Keratinocyte (primary cell): ENCODE results near the gene SPHK1. TPM values are rescaled to one million over a fixed set of nuclear protein-coding genes. Genes with fewer than 3 reads are reported as not detected.
A peak's percentile ranks its signal among the peaks of the same experiment; 100 is the strongest.

Experiments
- DNase-seq: peaks from one replicate; pipeline ENCODE4 v3.0.0-alpha.2; 2011; ENCODE audit warnings: low read depth, missing footprints, low spot score
- FAIRE-seq: peaks from 2 replicates; lab custom pipeline; 2011; peaks lifted over from hg19 to GRCh38; lab: Jason Lieb, UNC
- H2AFZ ChIP-seq: 2 replicates; pipeline ENCODE4 v1.6.0; 2012; ENCODE audit warnings: low read length, control low read depth, inconsistent platforms; ENCODE audit not compliant: control insufficient read depth
- H3K27ac ChIP-seq: 2 replicates; pipeline ENCODE4 v1.5.1; 2011; ENCODE audit warnings: low read length; ENCODE audit not compliant: control insufficient read depth, insufficient read depth
- H3K27me3 ChIP-seq: 3 replicates; pipeline ENCODE4 v1.6.0; 2011; ENCODE audit warnings: low read length; ENCODE audit not compliant: control insufficient read depth, insufficient read depth; ENCODE audit errors: extremely low read depth
- H3K36me3 ChIP-seq, 2 experiments: 2 replicates in 1 of 2; 3 replicates in 1 of 2; pipeline ENCODE4 v1.5.1; 2011; ENCODE audit warnings: low read length in 2 of 2, mild to moderate bottlenecking in 1 of 2; ENCODE audit not compliant: control insufficient read depth in 2 of 2, insufficient read depth in 2 of 2; ENCODE audit errors: extremely low read depth in 1 of 2
- H3K4me1 ChIP-seq: 3 replicates; pipeline ENCODE4 v1.5.1; 2011; ENCODE audit warnings: low read length; ENCODE audit not compliant: control insufficient read depth, insufficient read depth; ENCODE audit errors: extremely low read depth
- H3K4me2 ChIP-seq: 3 replicates; pipeline ENCODE4 v1.6.0; 2011; ENCODE audit warnings: low read depth, low read length; ENCODE audit not compliant: control insufficient read depth, insufficient read depth; ENCODE audit errors: extremely low read depth
- H3K4me3 ChIP-seq, 3 experiments: fragments of 200-600 bp in 1 of 3; sonication (generic) in 1 of 3; 2 replicates in 2 of 3; 3 replicates in 1 of 3; pipeline ENCODE4 v1.5.1; 2011 to 2016; ENCODE audit warnings: low read length in 3 of 3, mild to moderate bottlenecking in 3 of 3, control low read depth in 2 of 3, inconsistent platforms in 1 of 3, low read depth in 1 of 3, mixed read lengths in 1 of 3, mixed run types in 1 of 3, moderate library complexity in 1 of 3; ENCODE audit not compliant: control insufficient read depth in 2 of 3, insufficient read depth in 2 of 3; ENCODE audit errors: extremely low read depth in 1 of 3
- H3K79me2 ChIP-seq: 2 replicates; pipeline ENCODE4 v1.6.0; 2012; ENCODE audit warnings: low read length; ENCODE audit not compliant: control insufficient read depth, insufficient read depth
- H3K9ac ChIP-seq: 3 replicates; pipeline ENCODE4 v1.6.0; 2011; ENCODE audit warnings: low read length; ENCODE audit not compliant: control insufficient read depth, insufficient read depth; ENCODE audit errors: extremely low read depth
- H3K9me1 ChIP-seq: 3 replicates; pipeline ENCODE4 v1.6.0; 2011; ENCODE audit warnings: low read length; ENCODE audit not compliant: control insufficient read depth, insufficient read depth; ENCODE audit errors: extremely low read depth
- H3K9me3 ChIP-seq: 2 replicates; pipeline ENCODE4 v1.5.1; 2012; ENCODE audit warnings: low read depth, low read length; ENCODE audit not compliant: control insufficient read depth
- H4K20me1 ChIP-seq: 3 replicates; pipeline ENCODE4 v1.6.0; 2011; ENCODE audit warnings: low read length; ENCODE audit not compliant: control insufficient read depth, insufficient read depth; ENCODE audit errors: extremely low read depth
- CTCF ChIP-seq, 3 experiments: IDR thresholded peaks in 1 of 3; conservative IDR thresholded peaks in 1 of 3; optimal IDR thresholded peaks in 1 of 3; 2 replicates in 2 of 3; 3 replicates in 1 of 3; pipeline versions ENCODE3 to v1.5.1; 2011; ENCODE audit warnings: low read length in 3 of 3, mild to moderate bottlenecking in 3 of 3, moderate library complexity in 2 of 3, control low read depth in 1 of 3, inconsistent platforms in 1 of 3; ENCODE audit not compliant: insufficient read depth in 2 of 3; ENCODE audit errors: extremely low read depth in 1 of 3
- EZH2 ChIP-seq: IDR thresholded peaks from one replicate; pipeline ENCODE4 v1.6.1; 2012; ENCODE audit warnings: inconsistent platforms, mild to moderate bottlenecking, low read length, moderate library complexity
- dilution Hi-C: fragments of 300-500 bp; cut with MboI; formaldehyde crosslinking; loops from one replicate; pipeline ENCODE4 v1.7.0; 2020; ENCODE audit warnings: low sequenced_read_pairs; ENCODE audit not compliant: extremely low pct_ligation_motif_present
- polyA plus RNA-seq, 5 experiments: library from polyadenylated mRNA; depleted of rRNA in 3 of 5; stranded (reverse) in 3 of 5; stranded (forward) in 1 of 5; unstranded in 1 of 5; fragments of >200 nt; gene quantifications; 1 replicate in 1 of 5; 2 replicates in 3 of 5; 3 replicates in 1 of 5; pipeline versions ENCODE4 v1.2.1 to v1.2.3, GENCODE V29; 2011 to 2012; ENCODE audit warnings: missing spikeins in 2 of 5, low read depth in 1 of 5, low replicate concordance in 1 of 5

SPHK1 gene
- polyA plus RNA-seq, 1 donor (not counting 4 experiments of a cell fraction or from before 2014, with no cell fraction given) = 50.2 TPM

- H3K79me2 ChIP-seq = no peaks in the 10 kb centered on the region
- peak; percentile 71 for DNase-seq
- H3K27me3 ChIP-seq = no peaks in the 10 kb centered on the region
- TF ChIP-seq EZH2 (no peak), CTCF (optimal IDR thresholded peaks at IDR 0.05 in 1 of 3, IDR thresholded peaks at IDR 0.05 in 1 of 3, conservative IDR thresholded peaks at IDR 0.05 in 1 of 3; ENCODE audit: extremely low read depth in 1 of 3, insufficient read depth in 2 of 3, low read length in 3 of 3) (peak; percentile 48 to 62 (median 57))
- no peak overlapping the region for H3K4me3 ChIP-seq
- dilution Hi-C loops = no loop called here
- H2AFZ ChIP-seq = peak overlapping the region; percentile 66
- peak; percentile 9 for FAIRE-seq
- no peaks in the 10 kb centered on the region for H3K9me1 ChIP-seq
- H3K27ac ChIP-seq = peak overlapping the region; percentile 63
- H3K4me1 ChIP-seq = peaks cover 39% of the 10 kb centered on the region
- H3K9me3 ChIP-seq = no peaks in the 10 kb centered on the region
- H3K9ac ChIP-seq = peak overlapping the region; percentile 28
- no peaks in the 10 kb centered on the region for H4K20me1 ChIP-seq
- peak overlapping the region; percentile 39 for H3K4me2 ChIP-seq
- no peaks in the 10 kb centered on the region for H3K36me3 ChIP-seq
Measured at GRCh38 chr17:76370261-76370993, 14.0 kb upstream of the SPHK1 start.

- Histone ChIP-seq H3K79me2 (no peaks in the 10 kb centered on the region), H3K27me3 (no peaks in the 10 kb centered on the region), H2AFZ (no peak overlapping the region), H3K4me2 (no peak overlapping the region), H3K4me3 (no peak overlapping the region), H3K4me1 (peaks cover 39% of the 10 kb centered on the region), H3K27ac (peak overlapping the region; percentile 74), H3K36me3 (no peaks in the 10 kb centered on the region), H3K9ac (peak overlapping the region; percentile 30), H3K9me1 (no peaks in the 10 kb centered on the region), H3K9me3 (no peaks in the 10 kb centered on the region), H4K20me1 (no peaks in the 10 kb centered on the region)
- DNase-seq (peak; percentile 87), FAIRE-seq (peak; percentile 80)
- TF ChIP-seq EZH2 (no peak), CTCF (optimal IDR thresholded peaks at IDR 0.05 in 1 of 3, IDR thresholded peaks at IDR 0.05 in 1 of 3, conservative IDR thresholded peaks at IDR 0.05 in 1 of 3; ENCODE audit: extremely low read depth in 1 of 3, insufficient read depth in 2 of 3, low read length in 3 of 3) (no peak)
- dilution Hi-C loops = no loop called here
Measured at GRCh38 chr17:76371656-76372628, 12.5 kb upstream of the SPHK1 start.
